H9 (cell line): ENCODE data around the gene TBC1D2. TPM values are rescaled to one million over a fixed set of nuclear protein-coding genes. Genes with fewer than 3 reads are reported as not detected.

Experiments
- DNase-seq: peaks from one replicate; pipeline ENCODE4 v3.0.0-alpha.2; 2017
- H2AFZ ChIP-seq: one replicate; pipeline ENCODE4 v1.6.1; 2013; ENCODE audit warnings: mild to moderate bottlenecking, low read length, control low read depth, moderate library complexity
- H2AK5ac ChIP-seq: 2 replicates; pipeline ENCODE4 v1.6.1; 2013; ENCODE audit warnings: low read length, control low read depth, mixed read lengths; ENCODE audit not compliant: insufficient read length
- H2BK120ac ChIP-seq: one replicate; pipeline ENCODE4 v1.6.1; 2013; ENCODE audit warnings: low read depth, mild to moderate bottlenecking, low read length, control low read depth, inconsistent platforms; ENCODE audit not compliant: poor library complexity, severe bottlenecking
- H2BK12ac ChIP-seq: 2 replicates; pipeline ENCODE4 v1.6.1; 2013; ENCODE audit warnings: low read length, control low read depth, mixed read lengths, low read depth; ENCODE audit not compliant: insufficient read length
- H2BK15ac ChIP-seq: 2 replicates; pipeline ENCODE4 v1.6.1; 2013; ENCODE audit warnings: low read depth, low read length, control low read depth
- H2BK20ac ChIP-seq: one replicate; pipeline ENCODE4 v1.6.1; 2013; ENCODE audit warnings: low read depth, mild to moderate bottlenecking, low read length, control low read depth, inconsistent platforms; ENCODE audit not compliant: poor library complexity, severe bottlenecking
- H2BK5ac ChIP-seq: 2 replicates; pipeline ENCODE4 v1.6.1; 2013; ENCODE audit warnings: low read length, control low read depth, mixed read lengths; ENCODE audit not compliant: insufficient read length
- H3K14ac ChIP-seq: 2 replicates; pipeline ENCODE4 v1.6.1; 2013; ENCODE audit warnings: low read length, control low read depth; ENCODE audit not compliant: insufficient read depth
- H3K18ac ChIP-seq: 2 replicates; pipeline ENCODE4 v1.6.1; 2013; ENCODE audit warnings: low read depth, mild to moderate bottlenecking, mixed read lengths, low read length, control low read depth; ENCODE audit not compliant: insufficient read length
- H3K23ac ChIP-seq: 2 replicates; pipeline ENCODE4 v1.6.1; 2013; ENCODE audit warnings: low read length, control low read depth, mixed read lengths, low read depth; ENCODE audit not compliant: insufficient read length
- H3K23me2 ChIP-seq: 2 replicates; pipeline ENCODE4 v1.6.1; 2013; ENCODE audit warnings: low read depth, mild to moderate bottlenecking, mixed read lengths, low read length, control low read depth; ENCODE audit not compliant: insufficient read length, poor library complexity, severe bottlenecking
- H3K27ac ChIP-seq: 2 replicates; pipeline ENCODE4 v1.5.1; 2013; ENCODE audit warnings: low read length, control low read depth, mixed read lengths, low read depth; ENCODE audit not compliant: insufficient read length
- H3K27me3 ChIP-seq: 2 replicates; pipeline ENCODE4 v1.6.1; 2013; ENCODE audit warnings: low read length, control low read depth, inconsistent platforms; ENCODE audit not compliant: insufficient read depth
- H3K4ac ChIP-seq: 2 replicates; pipeline ENCODE4 v1.6.1; 2013; ENCODE audit warnings: low read depth, mild to moderate bottlenecking, control low read depth, inconsistent platforms, low read length, moderate library complexity
- H3K4me1 ChIP-seq: 2 replicates; pipeline ENCODE4 v1.6.1; 2013; ENCODE audit warnings: low read length, control low read depth, inconsistent platforms; ENCODE audit not compliant: insufficient read depth
- H3K4me2 ChIP-seq: 2 replicates; pipeline ENCODE4 v1.6.1; 2013; ENCODE audit warnings: low read length, control low read depth, mixed read lengths; ENCODE audit not compliant: insufficient read length, insufficient read depth
- H3K56ac ChIP-seq: 2 replicates; pipeline ENCODE4 v1.6.1; 2013; ENCODE audit warnings: low read depth, mild to moderate bottlenecking, mixed read lengths, low read length, control low read depth; ENCODE audit not compliant: insufficient read length
- H3K79me1 ChIP-seq: 2 replicates; pipeline ENCODE4 v1.6.1; 2013; ENCODE audit warnings: low read depth, mild to moderate bottlenecking, moderate library complexity, low read length, control low read depth, inconsistent platforms; ENCODE audit not compliant: insufficient read depth, poor library complexity, severe bottlenecking
- H3K79me2 ChIP-seq: 2 replicates; pipeline ENCODE4 v1.6.1; 2013; ENCODE audit warnings: low read length, control low read depth, inconsistent platforms; ENCODE audit not compliant: insufficient read depth
- H3K9ac ChIP-seq: 2 replicates; pipeline ENCODE4 v1.6.1; 2013; ENCODE audit warnings: low read length, control low read depth, mixed read lengths; ENCODE audit not compliant: insufficient read length; ENCODE audit errors: extremely low read depth
- H3K9me3 ChIP-seq: one replicate; pipeline ENCODE4 v1.6.1; 2013; ENCODE audit warnings: low read depth, low read length, inconsistent platforms; ENCODE audit not compliant: control insufficient read depth
- H3T11ph ChIP-seq: one replicate; pipeline ENCODE4 v1.6.1; 2013; ENCODE audit warnings: mild to moderate bottlenecking, low read length, control low read depth, inconsistent platforms
- H4K20me1 ChIP-seq: one replicate; pipeline ENCODE4 v1.6.1; 2013; ENCODE audit not compliant: control insufficient read depth, insufficient read length, insufficient read depth
- H4K5ac ChIP-seq: 2 replicates; pipeline ENCODE4 v1.6.1; 2013; ENCODE audit warnings: low read depth, mild to moderate bottlenecking, mixed read lengths, low read length, control low read depth; ENCODE audit not compliant: insufficient read length
- H4K8ac ChIP-seq: replicated peaks from 2 replicates; pipeline ENCODE4 v1.6.1; 2013; ENCODE audit warnings: low read length, control low read depth, mixed read lengths, low read depth; ENCODE audit not compliant: insufficient read length
- H4K91ac ChIP-seq: 2 replicates; pipeline ENCODE4 v1.6.1; 2013; ENCODE audit warnings: low read depth, mild to moderate bottlenecking, moderate library complexity, mixed read lengths, low read length, control low read depth; ENCODE audit not compliant: insufficient read length
- H3K27ac Mint-ChIP-seq, 3 experiments: 2 replicates in 2 of 3; 3 replicates in 1 of 3; pipeline ENCODE4 v1.8.0; 2020 to 2021; ENCODE audit warnings: mixed read lengths in 3 of 3, mild to moderate bottlenecking in 1 of 3, moderate library complexity in 1 of 3
- H3K27me3 Mint-ChIP-seq: 2 replicates; pipeline ENCODE4 v1.8.0; 2021; ENCODE audit warnings: low read depth, mild to moderate bottlenecking, moderate library complexity, mixed read lengths
- H3K36me3 Mint-ChIP-seq, 3 experiments: 2 replicates in 2 of 3; 3 replicates in 1 of 3; pipeline ENCODE4 v1.8.0; 2020 to 2021; ENCODE audit warnings: low read depth in 3 of 3, mixed read lengths in 3 of 3; ENCODE audit not compliant: insufficient read depth in 1 of 3
- H3K4me1 Mint-ChIP-seq, 2 experiments: 2 replicates each; pipeline ENCODE4 v1.8.0; 2020; ENCODE audit warnings: mixed read lengths in 2 of 2
- H3K4me3 Mint-ChIP-seq, 2 experiments: 2 replicates in 1 of 2; 3 replicates in 1 of 2; pipeline ENCODE4 v1.8.0; 2020 to 2021; ENCODE audit warnings: mild to moderate bottlenecking in 2 of 2, mixed read lengths in 2 of 2, moderate library complexity in 1 of 2
- H3K9me3 Mint-ChIP-seq, 2 experiments: 2 replicates in 1 of 2; 3 replicates in 1 of 2; pipeline ENCODE4 v1.8.0; 2020; ENCODE audit warnings: mild to moderate bottlenecking in 2 of 2, mixed read lengths in 2 of 2, moderate library complexity in 1 of 2
- CTCF ChIP-seq: fragments of 200-600 bp; sonication (generic); conservative IDR thresholded peaks from 3 replicates; pipeline ENCODE4 v1.8.0; 2021; ENCODE audit warnings: antibody characterized with exemption, mild to moderate bottlenecking
- WGBS: extraction: QIAGEN DNeasy Blood & Tissue Kit; methylation state at CpG from one replicate; pipeline ENCODE4 v1.1.7; 2013; ENCODE audit warnings: missing lambda C conversion rate, low lambda C conversion rate, mixed read lengths; ENCODE audit not compliant: insufficient read length; ENCODE audit errors: extremely low coverage; 5-methylcytosine and 5-hydroxymethylcytosine counted together
- total RNA-seq: library from RNA; stranded (reverse); gene quantifications from 2 replicates; pipeline ENCODE4 v1.2.1, GENCODE V29; 2021

The TBC1D2 gene
- total RNA-seq, 1 experiment from 2014 or later, result 2.9 TPM

- H2BK15ac ChIP-seq, result no peak overlapping the region
- H3K9me3 Mint-ChIP-seq, result no peaks in the 10 kb centered on the region
- no peak overlapping the region for H4K91ac ChIP-seq
- no peaks in the 10 kb centered on the region for H3K9me3 ChIP-seq
- H3K18ac ChIP-seq, result no peak overlapping the region
- DNase-seq, result no peak
- no peaks in the 10 kb centered on the region for H3K27me3 ChIP-seq
- H3K4ac ChIP-seq, result no peak overlapping the region
- no peaks in the 10 kb centered on the region for H3K4me1 ChIP-seq
- H3T11ph ChIP-seq, result no peak overlapping the region
- no peak overlapping the region for H2BK12ac ChIP-seq
- H3K4me3 Mint-ChIP-seq, result no peak overlapping the region
- no peak for TF ChIP-seq CTCF
- no peaks in the 10 kb centered on the region for H3K27me3 Mint-ChIP-seq
- H3K36me3 Mint-ChIP-seq, result peaks cover 3 to 14% (median 7%) of the 10 kb centered on the region in 3 experiments; a peak in 3 of 7 replicates
- H3K79me2 ChIP-seq, result no peaks in the 10 kb centered on the region
- no peak overlapping the region for H4K5ac ChIP-seq
- no peaks in the 10 kb centered on the region for H3K79me1 ChIP-seq
- no peak overlapping the region for H3K27ac ChIP-seq
- H3K27ac Mint-ChIP-seq, result no peak overlapping the region; a peak in 1 of 7 replicates
- no peak overlapping the region for H3K9ac ChIP-seq
- H4K20me1 ChIP-seq, result no peaks in the 10 kb centered on the region
- H2AFZ ChIP-seq, result no peak overlapping the region
- H3K14ac ChIP-seq, result no peak overlapping the region
- H3K4me1 Mint-ChIP-seq, result peaks cover 7 to 11% of the 10 kb centered on the region in 2 experiments; a peak in 3 of 4 replicates
- H3K23ac ChIP-seq, result no peak overlapping the region
- no peak overlapping the region for H3K4me2 ChIP-seq
- H2AK5ac ChIP-seq, result no peak overlapping the region
- no peak overlapping the region for H3K56ac ChIP-seq
- H4K8ac ChIP-seq, result no peak overlapping the region
- WGBS, result no CpG with 5 or more reads among the region's 7 CpGs
- no peak overlapping the region for H2BK20ac ChIP-seq
- no peak overlapping the region for H2BK5ac ChIP-seq
- no peak overlapping the region for H2BK120ac ChIP-seq
- no peaks in the 10 kb centered on the region for H3K23me2 ChIP-seq
These were observed 105.3 kb downstream of the TBC1D2 start for GRCh38 chr9:98150164-98150563.
